MM.1S (cell line): ENCODE measurements around the gene NANS.

Experiments used
- CTCF ChIP-seq: fragments of 300-600 bp; sonication (generic); IDR thresholded peaks from 2 replicates; pipeline ENCODE4 v1.5.1; 2016; ENCODE audit warnings: antibody characterized with exemption, low read length, mixed read lengths
- EZH2 ChIP-seq: fragments of 300-600 bp; sonication (generic); optimal IDR thresholded peaks from 2 replicates; pipeline ENCODE3; 2017; ENCODE audit warnings: low read depth, mild to moderate bottlenecking, antibody characterized with exemption, low read length, mixed read lengths
- EZH2phosphoT487 ChIP-seq: fragments of 300-600 bp; sonication (generic); IDR thresholded peaks from 2 replicates; pipeline ENCODE4 v1.6.1; 2018; ENCODE audit warnings: antibody characterized with exemption, low read length

- no peak for TF ChIP-seq CTCF
- TF ChIP-seq EZH2phosphoT487: no peak
- TF ChIP-seq EZH2: no peak
These were observed 71.8 kb downstream of the NANS start for GRCh38 chr9:98128316-98128715.
